GM21737 (cell line): ENCODE measurements around the gene TEX36.
"Not testable (repeated sequence)": the region's sequence is repeated elsewhere in the genome, so short reads cannot be mapped to it uniquely, and the experiment has no call there.

Experiments
- ATAC-seq: cut with Tn5 transposase; IDR thresholded peaks from one replicate; pipeline ENCODE4 v1.9.1; 2021; ENCODE audit warnings: mild to moderate bottlenecking, moderate library complexity; ENCODE audit not compliant: unreplicated experiment

TEX36 gene

GRCh38 chr10:125692601-125693523, 9.9 kb upstream of the TEX36 start:
- no peak for ATAC-seq

- ATAC-seq: no peak
Observed at GRCh38 chr10:125692196-125692595, 9.2 kb upstream of the TEX36 start.

GRCh38 chr10:125691160-125691981, 8.4 kb upstream of the TEX36 start:
- no peak for ATAC-seq

GRCh38 chr10:125689955-125690569, 7.1 kb upstream of the TEX36 start:
- no peak for ATAC-seq

GRCh38 chr10:125687507-125688185, 4.7 kb upstream of the TEX36 start:
- ATAC-seq: no peak

GRCh38 chr10:125684581-125684980, 1.6 kb upstream of the TEX36 start:
- ATAC-seq: no peak

GRCh38 chr10:125683821-125684220, 858 bp upstream of the TEX36 start:
- no peak for ATAC-seq

- ATAC-seq: no peak
Observed at GRCh38 chr10:125679436-125679835, 3.5 kb downstream of the TEX36 start.

- no peak for ATAC-seq
Observed at GRCh38 chr10:125672884-125673283, 10.1 kb downstream of the TEX36 start.

- no peak for ATAC-seq
Observed at GRCh38 chr10:125662584-125662983, 20.4 kb downstream of the TEX36 start.

- no peak for ATAC-seq
Observed at GRCh38 chr10:125661941-125662515, 20.9 kb downstream of the TEX36 start.

GRCh38 chr10:125661431-125661940, 21.5 kb downstream of the TEX36 start:
- no peak for ATAC-seq

GRCh38 chr10:125659071-125659470, 23.9 kb downstream of the TEX36 start:
- ATAC-seq: no peak

GRCh38 chr10:125656523-125656922, 26.4 kb downstream of the TEX36 start:
- ATAC-seq: no peak

GRCh38 chr10:125653113-125653512, 29.9 kb downstream of the TEX36 start:
- not testable (repeated sequence) for ATAC-seq

- no peak for ATAC-seq
Observed at GRCh38 chr10:125646311-125646710, 36.7 kb downstream of the TEX36 start.

GRCh38 chr10:125641398-125641797, 41.6 kb downstream of the TEX36 start:
- no peak for ATAC-seq

GRCh38 chr10:125640653-125641052, 42.3 kb downstream of the TEX36 start:
- no peak for ATAC-seq

GRCh38 chr10:125639846-125640245, 43.1 kb downstream of the TEX36 start:
- ATAC-seq: no peak

- no peak for ATAC-seq
Observed at GRCh38 chr10:125638555-125638954, 44.4 kb downstream of the TEX36 start.
